GM19328 (cell line): ENCODE results near the gene MEG3.
"Not testable (repeated sequence)": the region's sequence is repeated elsewhere in the genome, so short reads cannot be mapped to it uniquely, and the experiment has no call there.

Experiments used
- ATAC-seq: cut with Tn5 transposase; IDR thresholded peaks from one replicate; pipeline ENCODE4 v1.9.1; 2021; ENCODE audit warnings: mild to moderate bottlenecking, moderate library complexity; ENCODE audit not compliant: unreplicated experiment

The MEG3 gene

GRCh38 chr14:100788517-100788916 lies 37.4 kb upstream of the MEG3 start:
- no peak for ATAC-seq

GRCh38 chr14:100788942-100789341 lies 37.0 kb upstream of the MEG3 start:
- ATAC-seq = no peak

- ATAC-seq = no peak
Measured at GRCh38 chr14:100789460-100790417, 36.2 kb upstream of the MEG3 start.

GRCh38 chr14:100790502-100791347 lies 35.2 kb upstream of the MEG3 start:
- no peak for ATAC-seq

- no peak for ATAC-seq
Measured at GRCh38 chr14:100791348-100791735, 34.6 kb upstream of the MEG3 start.

GRCh38 chr14:100791995-100792394 lies 33.9 kb upstream of the MEG3 start:
- ATAC-seq = no peak

- no peak for ATAC-seq
Measured at GRCh38 chr14:100796946-100797345, 29.0 kb upstream of the MEG3 start.

- ATAC-seq = no peak
Measured at GRCh38 chr14:100800041-100800440, 25.9 kb upstream of the MEG3 start.

- not testable (repeated sequence) for ATAC-seq
Measured at GRCh38 chr14:100801433-100801832, 24.5 kb upstream of the MEG3 start.

- ATAC-seq = no peak
Measured at GRCh38 chr14:100802179-100802578, 23.7 kb upstream of the MEG3 start.

- ATAC-seq = no peak
Measured at GRCh38 chr14:100802766-100803165, 23.2 kb upstream of the MEG3 start.

- ATAC-seq = no peak
Measured at GRCh38 chr14:100803226-100803625, 22.7 kb upstream of the MEG3 start.

GRCh38 chr14:100803676-100804075 lies 22.2 kb upstream of the MEG3 start:
- no peak for ATAC-seq

GRCh38 chr14:100804138-100804537 lies 21.8 kb upstream of the MEG3 start:
- ATAC-seq = no peak

- ATAC-seq = no peak
Measured at GRCh38 chr14:100804558-100805309, 21.2 kb upstream of the MEG3 start.

- ATAC-seq = no peak
Measured at GRCh38 chr14:100806386-100806785, 19.5 kb upstream of the MEG3 start.

GRCh38 chr14:100807496-100807895 lies 18.4 kb upstream of the MEG3 start:
- no peak for ATAC-seq

GRCh38 chr14:100807979-100808734 lies 17.8 kb upstream of the MEG3 start:
- ATAC-seq = no peak

GRCh38 chr14:100810435-100810834 lies 15.5 kb upstream of the MEG3 start:
- ATAC-seq = no peak

GRCh38 chr14:100810861-100811461 lies 15.0 kb upstream of the MEG3 start:
- no peak for ATAC-seq
